Uterus (tissue), 4 donors: ENCODE results near the gene TMEM109. TPM values are rescaled to one million over a fixed set of nuclear protein-coding genes. Genes with fewer than 3 reads are reported as not detected.

Experiments
- DNase-seq, 2 donors: peaks; one replicate each; pipeline ENCODE4 v3.0.0-alpha.2; 2019 to 2020
- H3K27ac ChIP-seq, 2 donors: fragments of 200-600 bp; sonication (generic); 1 replicate in 1 of 2; 2 replicates in 1 of 2; pipeline ENCODE4 v1.5.1; 2016 to 2018
- H3K27me3 ChIP-seq, 2 donors: fragments of 200-600 bp; sonication (generic); one replicate each; pipeline ENCODE4 v1.5.1; 2018 to 2019; ENCODE audit warnings: control low read depth in 1 of 2
- H3K36me3 ChIP-seq, 2 donors: fragments of 200-600 bp; sonication (generic); one replicate each; pipeline ENCODE4 v1.5.1; 2019; ENCODE audit warnings: control low read depth in 1 of 2
- H3K4me1 ChIP-seq, 2 donors: fragments of 200-600 bp; sonication (generic); one replicate each; pipeline ENCODE4 v1.5.1; 2018 to 2019; ENCODE audit warnings: control low read depth in 1 of 2
- H3K4me3 ChIP-seq, 2 donors: fragments of 200-600 bp; sonication (generic); 1 replicate in 1 of 2; 2 replicates in 1 of 2; pipeline ENCODE4 v1.5.1; 2018 to 2019; ENCODE audit warnings: mild to moderate bottlenecking in 1 of 2
- H3K9me3 ChIP-seq, 2 donors: fragments of 200-600 bp; sonication (generic); one replicate each; pipeline ENCODE4 v1.5.1; 2019; ENCODE audit warnings: control low read depth in 1 of 2
- CTCF ChIP-seq, 4 experiments: fragments of 200-600 bp in 2 of 4; fragments of 450-650 bp in 2 of 4; sonication (generic) in 2 of 4; IDR thresholded peaks; one replicate each; pipeline ENCODE4 v1.5.1; 2016 to 2019; ENCODE audit warnings: antibody characterized with exemption in 4 of 4, mild to moderate bottlenecking in 2 of 4, moderate library complexity in 1 of 4
- POLR2A ChIP-seq, 2 donors: fragments of 450-650 bp; IDR thresholded peaks; one replicate each; pipeline ENCODE4 v1.6.1; 2016; ENCODE audit warnings: antibody characterized with exemption in 2 of 2, mild to moderate bottlenecking in 1 of 2, moderate library complexity in 1 of 2
- intact Hi-C: fragments of 100-400 bp; cut with DNase I; formaldehyde crosslinking; loops from one replicate; pipeline ENCODE4 v1.15.1; 2023; ENCODE audit warnings: low total_unique reads
- total RNA-seq, 4 donors: library from RNA; depleted of rRNA in 3 of 4; stranded (reverse); fragments of >200 nt in 3 of 4; gene quantifications; one replicate each; pipeline versions ENCODE4 v1.1.0 to v1.2.4, GENCODE V29; 2014 to 2023
- donor health status: DM: yes; HTN: yes; CAD: no.

The TMEM109 gene
- total RNA-seq, 4 donors from 2014 or later, result 37.1 to 155 (median 75.3) TPM

- intact Hi-C loops, result loop anchor here (5.0 kb wide), 1 partner anchor 70 kb away; the partner anchor contains the start of gene CCDC86
- Histone ChIP-seq H3K27ac (peak overlapping the region in 1 of 2 donors; percentile 91), H3K4me3 (no peak overlapping the region), H3K36me3 (no peaks in the 10 kb centered on the region), H3K27me3 (no peaks in the 10 kb centered on the region), H3K4me1 (peaks cover 11 to 14% of the 10 kb centered on the region in 2 donors), H3K9me3 (no peaks in the 10 kb centered on the region)
- no peak for DNase-seq
- TF ChIP-seq POLR2A (IDR thresholded peaks at IDR 0.05) (no peak), CTCF (IDR thresholded peaks at IDR 0.05) (no peak)
These were observed 1.6 kb upstream of the TMEM109 start for GRCh38 chr11:60912223-60912850.

- intact Hi-C loops, result loop anchor here (5.0 kb wide), 1 partner anchor 71 kb away; the partner anchor contains the start of gene CCDC86
- TF ChIP-seq POLR2A (IDR thresholded peaks at IDR 0.05) (no peak), CTCF (IDR thresholded peaks at IDR 0.05) (no peak)
- H3K36me3 ChIP-seq, result no peaks in the 10 kb centered on the region
These were observed 968 bp upstream of the TMEM109 start for GRCh38 chr11:60912851-60913528.

GRCh38 chr11:60914633-60915247 lies 782 bp downstream of the TMEM109 start:
- TF ChIP-seq CTCF (IDR thresholded peaks at IDR 0.05), result no peak
- no peak for TF ChIP-seq POLR2A (IDR thresholded peaks at IDR 0.05)
- peak in 1 of 2 donors; percentile 54 for DNase-seq
- Histone ChIP-seq H3K4me3 (peak overlapping the region; percentile 63 to 96), H3K27ac (peak overlapping the region; percentile 91 to 95), H3K27me3 (no peaks in the 10 kb centered on the region), H3K9me3 (no peaks in the 10 kb centered on the region), H3K36me3 (no peaks in the 10 kb centered on the region), H3K4me1 (peaks cover 11 to 17% of the 10 kb centered on the region in 2 donors)
- intact Hi-C loops, result loop anchor here (5.0 kb wide), 1 partner anchor 72 kb away; the partner anchor contains the start of gene CCDC86

More at GRCh38 chr11:60912851-60913528, 968 bp upstream of the TMEM109 start:
- no peaks in the 10 kb centered on the region for H3K27me3 ChIP-seq
- peaks cover 11 to 17% of the 10 kb centered on the region in 2 donors for H3K4me1 ChIP-seq
- H3K27ac ChIP-seq, result peak overlapping the region; percentile 91 to 95
- DNase-seq, result no peak
- no peaks in the 10 kb centered on the region for H3K9me3 ChIP-seq
- peak overlapping the region in 1 of 2 donors; percentile 96 for H3K4me3 ChIP-seq

GRCh38 chr11:60915248-60915914 lies 1.4 kb downstream of the TMEM109 start:
- TF ChIP-seq POLR2A (IDR thresholded peaks at IDR 0.05) (no peak), CTCF (IDR thresholded peaks at IDR 0.05) (peak in 3 of 4 experiments; percentile 17 to 32 (median 25))
- no peaks in the 10 kb centered on the region for H3K27me3 ChIP-seq
- DNase-seq, result peak in 1 of 2 donors; percentile 50
- H3K4me1 ChIP-seq, result peaks cover 11 to 17% of the 10 kb centered on the region in 2 donors
- intact Hi-C loops, result no loop called here
- no peaks in the 10 kb centered on the region for H3K36me3 ChIP-seq
- H3K9me3 ChIP-seq, result no peaks in the 10 kb centered on the region
- peak overlapping the region; percentile 91 to 95 for H3K27ac ChIP-seq
- H3K4me3 ChIP-seq, result peak overlapping the region; percentile 63 to 96
